Measurements from ENCODE around the gene S100A13.

S100A13 gene

GRCh38 chr1:153627715-153628626 lies 666 bp upstream of the S100A13 start, which contains the start of gene S100A1:
Gene S100A1, plus strand, starts transcription at chr1:153628434. Its CDS starts 2,088 bp downstream, at chr1:153630522.
- DNase-seq (ENCODE audit: low spot score), result no peak

GRCh38 chr1:153626477-153626903 lies 815 bp downstream of the S100A13 start:
- no peak for DNase-seq (ENCODE audit: low spot score)

- no peak for DNase-seq (ENCODE audit: low spot score)
Measured at GRCh38 chr1:153624965-153625611, 2.2 kb downstream of the S100A13 start.

- DNase-seq (ENCODE audit: low spot score), result no peak
Measured at GRCh38 chr1:153623101-153623500, 4.2 kb downstream of the S100A13 start.

- DNase-seq (ENCODE audit: low spot score), result no peak
Measured at GRCh38 chr1:153619171-153619570, 8.1 kb downstream of the S100A13 start.

- DNase-seq (ENCODE audit: low spot score), result no peak
Measured at GRCh38 chr1:153617663-153618062, 9.6 kb downstream of the S100A13 start.

- no peak for DNase-seq (ENCODE audit: low spot score)
Measured at GRCh38 chr1:153616917-153617311, 10.4 kb downstream of the S100A13 start.

- DNase-seq (ENCODE audit: low spot score), result no peak
Measured at GRCh38 chr1:153616144-153616916, 11.0 kb downstream of the S100A13 start, which contains the start of gene S100A14. Gene S100A14, minus strand, starts transcription at chr1:153616325. Its CDS starts 467 bp downstream, at chr1:153615858.

GRCh38 chr1:153615406-153615805 lies 11.9 kb downstream of the S100A13 start:
- no peak for DNase-seq (ENCODE audit: low spot score)

GRCh38 chr1:153614906-153615305 lies 12.4 kb downstream of the S100A13 start:
- no peak for DNase-seq (ENCODE audit: low spot score)

- DNase-seq (ENCODE audit: low spot score), result no peak
Measured at GRCh38 chr1:153614189-153614900, 13.0 kb downstream of the S100A13 start.

GRCh38 chr1:153613406-153613805 lies 13.9 kb downstream of the S100A13 start:
- no peak for DNase-seq (ENCODE audit: low spot score)

GRCh38 chr1:153612755-153613331 lies 14.5 kb downstream of the S100A13 start, which contains the start of gene S100A16:
Gene S100A16, minus strand, starts transcription at chr1:153613137. Its CDS starts 4,986 bp downstream, at chr1:153608151.
- DNase-seq (ENCODE audit: low spot score), result no peak

GRCh38 chr1:153612111-153612754 lies 15.1 kb downstream of the S100A13 start:
- DNase-seq (ENCODE audit: low spot score), result no peak

GRCh38 chr1:153611356-153611755 lies 15.9 kb downstream of the S100A13 start:
- DNase-seq (ENCODE audit: low spot score), result no peak

GRCh38 chr1:153610811-153611301 lies 16.4 kb downstream of the S100A13 start:
- DNase-seq (ENCODE audit: low spot score), result no peak

- DNase-seq (ENCODE audit: low spot score), result no peak
Measured at GRCh38 chr1:153610334-153610733, 17.0 kb downstream of the S100A13 start.

- no peak for DNase-seq (ENCODE audit: low spot score)
Measured at GRCh38 chr1:153609585-153609907, 17.8 kb downstream of the S100A13 start.

- DNase-seq (ENCODE audit: low spot score), result no peak
Measured at GRCh38 chr1:153608742-153609584, 18.3 kb downstream of the S100A13 start.

Data from left forelimb (tissue), 1 donor.